Mesothelial cell of epicardium (in vitro differentiated cells): ENCODE measurements around the gene C1QTNF12. TPM values are rescaled to one million over a fixed set of nuclear protein-coding genes. Genes with fewer than 3 reads are reported as not detected.

Source experiments
- DNase-seq, 2 experiments: peaks; one replicate each; pipeline ENCODE4 v3.0.0; 2021; ENCODE audit warnings: low spot score in 2 of 2; ENCODE audit not compliant: unreplicated experiment in 2 of 2
- H3K27ac Mint-ChIP-seq: 2 replicates; pipeline ENCODE4 v1.8.0; 2021; ENCODE audit warnings: mixed read lengths
- H3K27me3 Mint-ChIP-seq: 2 replicates; pipeline ENCODE4 v1.8.0; 2021; ENCODE audit warnings: low read depth, mixed read lengths
- H3K36me3 Mint-ChIP-seq: 2 replicates; pipeline ENCODE4 v1.8.0; 2021; ENCODE audit warnings: mixed read lengths
- H3K4me1 Mint-ChIP-seq: 2 replicates; pipeline ENCODE4 v1.8.0; 2021; ENCODE audit warnings: mixed read lengths
- H3K4me3 Mint-ChIP-seq: 2 replicates; pipeline ENCODE4 v1.8.0; 2021; ENCODE audit warnings: mild to moderate bottlenecking, moderate library complexity, mixed read lengths
- H3K9me3 Mint-ChIP-seq: 2 replicates; pipeline ENCODE4 v1.8.0; 2021; ENCODE audit warnings: mixed read lengths
- total RNA-seq: library from RNA; stranded (reverse); gene quantifications from 3 replicates; pipeline ENCODE4 v1.2.1, GENCODE V29; 2021
- TF ChIP-seq, protein P1 (sequence below): fragments of 200-600 bp; sonication (generic); IDR thresholded peaks from one replicate; pipeline ENCODE4 v1.5.0; 2021; ENCODE audit warnings: antibody characterized with exemption; ENCODE audit not compliant: unreplicated experiment

Gene C1QTNF12
- total RNA-seq, 1 donor from 2014 or later, result 10.2 TPM

DNA sequence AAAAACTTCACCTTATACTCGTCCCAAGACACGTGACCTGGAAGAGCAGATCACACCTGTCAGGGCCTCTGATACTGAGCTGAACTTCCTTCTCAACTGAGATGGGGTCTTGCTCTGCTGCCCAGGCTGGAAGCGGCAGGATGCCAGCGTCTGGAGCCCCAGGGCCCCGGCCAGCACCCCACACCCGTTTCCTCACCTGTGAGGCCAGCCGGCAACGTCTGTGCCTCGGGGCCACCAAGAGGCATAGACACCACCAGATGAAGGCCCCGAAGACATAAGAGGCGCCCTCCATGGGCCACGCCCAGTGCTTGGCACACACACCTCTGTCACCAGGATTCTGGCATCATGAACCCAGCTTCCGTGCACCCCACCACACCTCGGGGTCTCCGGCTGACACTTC is 23.2 kb downstream of the C1QTNF12 start:
- no peak overlapping the region for H3K27ac Mint-ChIP-seq
- H3K4me1 Mint-ChIP-seq, result no peaks in the 10 kb centered on the region
- H3K36me3 Mint-ChIP-seq, result peaks cover 26% of the 10 kb centered on the region
- H3K27me3 Mint-ChIP-seq, result no peaks in the 10 kb centered on the region
- DNase-seq, result no peak
- TF ChIP-seq, protein P1, sequence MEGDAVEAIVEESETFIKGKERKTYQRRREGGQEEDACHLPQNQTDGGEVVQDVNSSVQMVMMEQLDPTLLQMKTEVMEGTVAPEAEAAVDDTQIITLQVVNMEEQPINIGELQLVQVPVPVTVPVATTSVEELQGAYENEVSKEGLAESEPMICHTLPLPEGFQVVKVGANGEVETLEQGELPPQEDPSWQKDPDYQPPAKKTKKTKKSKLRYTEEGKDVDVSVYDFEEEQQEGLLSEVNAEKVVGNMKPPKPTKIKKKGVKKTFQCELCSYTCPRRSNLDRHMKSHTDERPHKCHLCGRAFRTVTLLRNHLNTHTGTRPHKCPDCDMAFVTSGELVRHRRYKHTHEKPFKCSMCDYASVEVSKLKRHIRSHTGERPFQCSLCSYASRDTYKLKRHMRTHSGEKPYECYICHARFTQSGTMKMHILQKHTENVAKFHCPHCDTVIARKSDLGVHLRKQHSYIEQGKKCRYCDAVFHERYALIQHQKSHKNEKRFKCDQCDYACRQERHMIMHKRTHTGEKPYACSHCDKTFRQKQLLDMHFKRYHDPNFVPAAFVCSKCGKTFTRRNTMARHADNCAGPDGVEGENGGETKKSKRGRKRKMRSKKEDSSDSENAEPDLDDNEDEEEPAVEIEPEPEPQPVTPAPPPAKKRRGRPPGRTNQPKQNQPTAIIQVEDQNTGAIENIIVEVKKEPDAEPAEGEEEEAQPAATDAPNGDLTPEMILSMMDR, result no peak
- H3K4me3 Mint-ChIP-seq, result no peak overlapping the region
- H3K9me3 Mint-ChIP-seq, result no peaks in the 10 kb centered on the region

- no peak for DNase-seq
- TF ChIP-seq, protein P1, result no peak
- H3K4me3 Mint-ChIP-seq, result no peak overlapping the region
- peaks cover 27% of the 10 kb centered on the region for H3K36me3 Mint-ChIP-seq
- H3K27ac Mint-ChIP-seq, result no peak overlapping the region
- H3K27me3 Mint-ChIP-seq, result no peaks in the 10 kb centered on the region
- no peaks in the 10 kb centered on the region for H3K9me3 Mint-ChIP-seq
- no peaks in the 10 kb centered on the region for H3K4me1 Mint-ChIP-seq
Observed at GRCh38 chr1:1222575-1223225, 23.8 kb downstream of the C1QTNF12 start.

DNA sequence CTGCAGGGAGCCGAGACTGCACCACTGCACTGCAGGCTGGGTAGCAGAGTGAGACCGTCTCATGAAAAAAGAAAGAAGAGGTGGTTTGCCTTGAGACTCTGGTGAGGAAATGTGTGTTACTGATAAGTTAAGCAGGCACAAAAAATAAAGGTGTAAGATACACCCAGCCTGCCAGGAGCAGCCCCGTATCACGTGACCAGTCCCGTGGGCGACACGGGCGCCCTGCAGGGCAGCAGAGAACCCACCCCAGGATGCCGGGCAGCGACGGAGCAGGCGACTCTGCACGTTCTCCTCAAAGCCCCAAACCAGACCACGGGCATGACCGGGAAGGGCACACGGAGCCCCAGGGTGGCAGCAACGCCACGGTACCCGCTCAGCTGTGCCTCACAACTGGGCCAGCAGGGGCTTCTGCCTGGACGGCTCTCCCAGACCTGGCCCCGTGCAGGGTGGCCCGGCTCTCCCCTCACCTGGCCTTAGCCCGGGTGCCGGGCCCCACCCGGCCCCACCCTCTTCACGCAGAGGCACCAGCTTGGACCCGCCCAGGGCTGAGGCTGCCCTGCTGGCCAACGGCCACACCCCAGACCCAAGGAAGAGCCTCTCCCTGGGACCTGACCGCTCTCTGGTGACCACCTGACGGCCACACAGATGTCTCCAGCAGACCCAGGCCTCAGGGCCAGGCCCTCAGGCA is 24.5 kb downstream of the C1QTNF12 start:
- Mint-ChIP-seq H3K9me3 (no peaks in the 10 kb centered on the region), H3K27me3 (no peaks in the 10 kb centered on the region), H3K4me3 (no peak overlapping the region), H3K27ac (no peak overlapping the region), H3K36me3 (peaks cover 27% of the 10 kb centered on the region), H3K4me1 (no peaks in the 10 kb centered on the region)
- TF ChIP-seq, protein P1, result no peak
- DNase-seq, result no peak

DNA sequence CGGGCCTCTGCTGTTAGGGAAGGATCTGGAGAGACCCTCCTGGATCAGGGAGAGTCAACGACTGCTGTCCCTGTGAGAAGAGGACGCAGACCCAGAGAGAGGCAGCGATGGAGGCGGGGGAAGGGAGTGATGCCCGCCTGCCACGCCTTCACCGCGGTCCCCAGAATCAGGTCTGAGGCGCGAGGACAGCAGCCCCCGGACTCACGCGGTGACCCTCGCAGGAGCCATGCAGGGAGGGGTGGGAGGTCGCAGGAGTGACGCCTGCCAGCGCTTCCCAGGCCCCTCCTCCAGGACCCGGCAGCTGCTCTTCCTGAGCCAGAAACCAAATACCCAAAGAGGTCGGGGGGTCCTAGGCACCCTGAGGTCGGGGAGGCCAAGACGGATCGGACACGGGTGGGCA is 26.3 kb downstream of the C1QTNF12 start:
- H3K27ac Mint-ChIP-seq, result no peak overlapping the region
- H3K4me1 Mint-ChIP-seq, result no peaks in the 10 kb centered on the region
- H3K27me3 Mint-ChIP-seq, result no peaks in the 10 kb centered on the region
- peaks cover 26% of the 10 kb centered on the region for H3K36me3 Mint-ChIP-seq
- no peaks in the 10 kb centered on the region for H3K9me3 Mint-ChIP-seq
- no peak for DNase-seq
- TF ChIP-seq, protein P1, result no peak
- no peak overlapping the region for H3K4me3 Mint-ChIP-seq

DNA sequence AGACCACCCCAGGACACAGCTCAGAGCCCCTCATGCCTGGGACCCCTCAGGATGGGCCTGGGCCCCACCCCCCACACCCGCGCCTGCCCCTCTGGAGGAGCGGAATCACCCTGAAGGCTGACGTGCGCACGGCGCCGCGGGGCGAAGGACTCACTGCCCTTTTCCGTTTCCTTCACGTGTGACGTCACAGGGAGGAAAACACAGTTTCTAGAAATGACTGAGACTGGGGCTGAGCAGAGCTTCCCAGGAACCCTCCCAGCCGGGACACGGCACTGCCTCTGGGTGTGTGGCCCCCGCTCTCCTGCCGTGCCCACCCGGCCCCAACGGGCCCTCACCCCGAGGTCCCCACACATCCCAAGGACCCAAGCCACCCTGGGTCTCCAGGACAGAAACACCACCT is 27.2 kb downstream of the C1QTNF12 start:
- Mint-ChIP-seq H3K9me3 (no peaks in the 10 kb centered on the region), H3K4me3 (no peak overlapping the region), H3K4me1 (no peaks in the 10 kb centered on the region), H3K27ac (no peak overlapping the region), H3K27me3 (no peaks in the 10 kb centered on the region), H3K36me3 (peaks cover 24% of the 10 kb centered on the region)
- no peak for DNase-seq
- TF ChIP-seq, protein P1, result no peak
